ENCODE data around the gene ADAM12. TPM values are rescaled to one million over a fixed set of nuclear protein-coding genes. Genes with fewer than 3 reads are reported as not detected.

Gene ADAM12
- total and polyA plus RNA-seq, 10 of the 15 experiments (the other 5 are each of a cell fraction or from before 2014, with no cell fraction given), result under 0.01 to 0.62 (median 0.04) TPM; not detected in 5

GRCh38 chr10:126391192-126391885 is 3.1 kb upstream of the ADAM12 start (continued):
- TF ChIP-seq RCOR1 (conservative IDR thresholded peaks at IDR 0.05; ENCODE audit: low read depth, low read length) (no peak), PML (IDR thresholded peaks at IDR 0.05; ENCODE audit: low read length) (no peak), ZBTB11 (CRISPR knock-in tag; IDR thresholded peaks at IDR 0.05) (no peak), NRF1 (conservative IDR thresholded peaks at IDR 0.05; ENCODE audit: low read depth, low read length) (no peak), KAT2A (conservative IDR thresholded peaks at IDR 0.05; ENCODE audit: control insufficient read depth, low read depth, low read length) (no peak), CHD2 (IDR thresholded peaks at IDR 0.05; ENCODE audit: borderline replicate concordance, low read depth, low read length) (no peak), GABPA (IDR thresholded peaks at IDR 0.05; ENCODE audit: low read depth) (no peak), SP1 (IDR thresholded peaks at IDR 0.05; ENCODE audit: low read depth, low read length) (no peak), IRF4 (IDR thresholded peaks at IDR 0.05; ENCODE audit: low read depth, low read length) (no peak), EED (IDR thresholded peaks at IDR 0.05; ENCODE audit: low read depth) (no peak), MYB (IDR thresholded peaks at IDR 0.05; ENCODE audit: borderline replicate concordance, low read depth, low read length) (no peak), RAD51 (IDR thresholded peaks at IDR 0.05) (no peak), HDGF (IDR thresholded peaks at IDR 0.05) (no peak)

Measured in GM12878 (cell line).